NCI-H446 (cell line): ENCODE results near the gene MYH11.
A peak's percentile ranks its signal among the peaks of the same experiment; 100 is the strongest.

Experiments
- DNase-seq, 2 experiments: peaks; one replicate each; lab custom pipeline; 2025; lab: John Stamatoyannopoulos, UW

MYH11 gene

DNA sequence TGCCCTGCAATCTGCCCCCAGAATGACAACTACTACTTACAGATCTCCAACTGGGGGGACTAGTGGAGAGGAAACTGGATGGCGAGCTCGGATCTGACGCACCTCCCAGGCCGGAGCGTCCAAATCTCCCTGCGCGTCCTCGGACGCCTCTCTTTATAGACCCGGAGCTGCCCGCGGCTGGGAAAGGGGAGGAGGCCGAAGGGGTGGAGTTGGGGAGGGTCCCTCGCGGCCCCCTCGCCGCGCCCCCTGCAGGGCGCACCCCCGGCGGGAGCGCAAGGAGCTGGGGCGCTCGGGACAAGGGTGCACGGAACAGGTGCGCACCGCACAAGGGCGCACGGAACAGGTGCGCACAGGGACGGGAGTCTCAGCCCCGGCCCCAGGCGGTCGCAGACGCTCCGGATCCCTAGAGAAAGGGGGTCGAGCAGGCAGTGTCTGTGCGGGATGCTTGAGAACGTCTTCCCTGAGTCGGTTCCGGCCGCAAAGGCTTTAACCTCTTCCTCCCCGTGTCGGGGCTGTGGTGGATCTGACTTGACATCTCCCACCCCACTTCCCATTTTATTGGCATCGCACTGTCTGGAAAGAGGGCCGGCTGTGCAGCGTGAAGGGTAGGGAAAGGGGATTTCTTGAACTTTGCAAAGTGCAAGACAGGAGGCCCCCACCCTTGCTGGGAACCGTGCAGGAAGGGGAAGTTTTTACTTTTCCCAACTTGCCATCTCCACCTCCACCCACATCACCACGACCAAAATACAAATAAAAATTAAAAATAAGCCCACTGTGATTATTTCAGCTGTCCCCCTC is at the start of gene MYH11:
Gene MYH11, minus strand, starts transcription at position 128 of the 798 bp plus-strand sequence. CDS start 18,776 bp downstream, outside the sequence.
- DNase-seq: no peak

DNA sequence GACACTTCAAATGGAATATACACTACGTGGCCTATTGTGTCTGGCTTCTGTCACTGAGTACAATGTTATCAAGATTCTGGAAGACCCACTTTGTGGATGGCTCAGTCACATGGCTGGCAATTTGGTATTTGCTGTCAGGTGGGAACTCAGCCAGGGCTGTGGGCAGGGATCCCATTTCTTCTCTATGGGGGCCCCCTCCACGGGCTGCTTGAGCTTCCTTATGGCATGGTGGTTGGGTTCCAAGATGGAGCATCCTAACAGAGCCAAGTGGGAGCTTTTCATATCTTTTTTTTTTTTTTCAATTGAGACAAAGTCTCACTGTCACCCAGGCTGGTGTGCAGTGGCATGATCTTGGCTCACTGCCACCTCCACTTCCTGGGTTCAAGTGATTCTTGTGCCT is 49.6 kb upstream of the MYH11 start:
- DNase-seq: no peak

GRCh38 chr16:15903960-15904359 is 47.1 kb upstream of the MYH11 start:
- DNase-seq: no peak

DNA sequence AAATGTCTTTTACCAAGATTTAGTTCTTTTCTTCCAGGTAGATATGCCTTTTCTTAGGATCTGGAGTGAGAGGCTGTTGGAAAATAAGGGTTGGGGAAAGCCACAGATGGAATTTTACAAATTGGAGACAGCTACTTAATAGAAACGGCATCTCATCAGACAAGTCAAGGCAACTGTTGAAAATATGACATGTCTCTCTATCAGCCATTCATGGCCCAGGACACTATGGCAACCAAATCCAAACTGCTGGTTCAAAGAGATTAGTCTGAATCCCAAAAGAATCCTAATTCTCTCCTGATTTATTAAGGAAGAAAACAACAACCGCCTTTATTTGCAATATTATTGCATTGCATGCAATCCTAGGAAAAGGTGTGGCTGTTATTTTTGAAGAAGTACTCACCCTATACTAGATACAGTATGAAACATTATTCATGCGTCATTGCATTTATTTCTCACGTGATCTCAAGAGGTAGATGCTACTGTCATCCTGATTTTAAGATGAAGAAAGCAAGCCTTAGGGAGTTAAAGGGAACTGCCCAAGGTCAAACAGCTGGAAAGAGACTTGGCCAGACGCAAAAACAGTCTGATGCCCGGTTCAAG is 44.2 kb upstream of the MYH11 start:
- no peak for DNase-seq

GRCh38 chr16:15900357-15900756 is 43.5 kb upstream of the MYH11 start:
- no peak for DNase-seq

DNA sequence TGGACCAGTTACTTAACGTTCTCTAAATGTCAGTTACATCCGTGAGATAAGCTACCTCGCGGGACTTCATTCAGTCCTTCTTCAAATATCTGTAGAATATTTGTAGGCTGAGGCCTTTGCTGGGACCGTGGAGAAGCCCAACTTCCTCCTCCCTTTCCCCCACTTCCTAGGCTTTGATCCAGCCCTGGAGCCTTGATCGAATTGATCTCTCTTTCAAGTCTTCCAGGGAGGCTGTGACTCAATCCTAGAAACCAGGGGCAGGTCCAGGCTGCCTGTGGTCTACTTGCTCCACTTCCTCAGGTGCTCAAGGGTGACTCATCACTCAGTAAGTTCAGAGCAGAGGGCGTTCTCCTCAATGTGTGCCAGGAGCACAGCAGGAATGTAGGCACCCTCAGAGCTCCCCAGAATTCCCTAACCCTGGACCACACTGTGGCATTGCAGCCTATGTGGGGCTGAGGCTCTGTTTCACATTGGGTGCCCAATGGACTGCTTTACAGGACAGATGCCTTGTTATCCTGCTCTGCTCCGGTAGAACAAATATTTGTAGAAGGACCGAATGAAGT is 42.8 kb upstream of the MYH11 start:
- DNase-seq: no peak

DNA sequence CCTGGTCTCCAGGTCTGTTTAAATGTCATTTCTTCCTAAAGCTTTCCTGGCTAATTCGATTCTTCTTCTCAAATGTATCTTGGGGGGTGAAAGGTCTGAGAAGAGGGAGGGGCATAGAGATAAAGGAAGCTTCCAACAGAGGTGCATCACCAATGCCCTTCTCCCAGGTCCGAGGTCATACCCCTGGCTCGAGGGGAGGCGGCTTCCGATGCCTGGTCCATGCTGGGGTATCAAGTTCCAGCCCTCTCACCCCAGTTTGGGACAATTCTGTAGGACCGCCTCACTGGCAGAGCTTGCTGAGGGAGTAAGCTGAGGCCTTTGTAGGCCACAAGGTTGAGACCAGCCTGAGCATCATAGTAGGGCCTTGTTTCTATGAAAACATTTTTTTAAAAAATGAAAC is 41.8 kb upstream of the MYH11 start:
- no peak for DNase-seq

DNA sequence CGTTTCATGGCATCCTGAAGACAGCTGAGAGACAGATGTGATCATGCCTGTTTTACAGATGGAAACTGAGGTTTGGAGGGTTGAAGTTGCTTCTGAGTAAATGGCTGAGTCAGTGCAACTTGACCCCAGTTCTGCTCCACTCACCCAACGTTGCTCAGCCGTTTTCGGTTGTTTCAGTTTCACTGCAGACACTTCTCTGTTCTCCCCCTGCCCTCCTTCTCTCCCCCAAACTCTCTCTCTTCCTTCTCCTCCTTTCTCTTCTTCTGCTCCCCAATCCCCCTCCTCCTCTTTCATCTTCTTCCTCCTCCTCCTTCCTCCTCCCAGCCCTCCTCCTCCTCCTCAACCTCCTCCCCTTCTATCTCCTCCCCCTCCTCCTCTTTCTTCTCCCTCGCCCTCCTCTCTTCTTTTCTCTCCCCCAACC is 41.0 kb upstream of the MYH11 start:
- no peak for DNase-seq

DNA sequence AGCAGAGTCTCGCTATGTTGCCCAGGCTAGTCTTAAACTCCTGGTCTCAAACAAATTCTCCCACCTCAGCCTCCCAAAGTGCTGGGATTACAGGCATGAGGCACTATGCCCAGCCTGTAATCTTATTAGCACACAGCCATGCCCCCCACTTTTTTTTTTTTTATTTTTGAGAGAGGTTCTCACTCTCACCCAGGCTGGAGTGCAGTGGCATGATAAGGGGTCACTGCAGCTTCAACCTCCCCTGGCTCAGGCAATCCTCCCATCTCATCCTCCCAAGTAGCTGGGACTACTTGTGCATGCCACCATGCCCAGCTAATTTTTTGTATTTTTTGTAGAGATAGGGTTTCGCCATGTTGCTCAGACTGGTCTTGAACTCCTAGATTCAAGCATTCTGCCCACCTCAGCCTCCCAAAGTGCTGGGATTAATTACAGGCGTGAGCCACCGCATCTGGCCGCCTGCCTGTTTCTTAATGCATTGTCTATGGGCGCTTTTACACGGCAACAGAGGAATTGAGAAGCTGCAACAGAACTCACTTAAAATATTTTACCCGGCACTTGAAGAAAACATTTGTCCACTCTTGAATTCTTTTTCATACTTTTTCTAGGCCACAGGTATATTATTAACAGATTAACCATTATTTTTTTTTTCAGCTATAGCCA is 40.4 kb upstream of the MYH11 start:
- no peak for DNase-seq

- DNase-seq: no peak
Observed at GRCh38 chr16:15894571-15895374, 37.9 kb upstream of the MYH11 start.

- DNase-seq: no peak
Observed at GRCh38 chr16:15891508-15891907, 34.7 kb upstream of the MYH11 start.

DNA sequence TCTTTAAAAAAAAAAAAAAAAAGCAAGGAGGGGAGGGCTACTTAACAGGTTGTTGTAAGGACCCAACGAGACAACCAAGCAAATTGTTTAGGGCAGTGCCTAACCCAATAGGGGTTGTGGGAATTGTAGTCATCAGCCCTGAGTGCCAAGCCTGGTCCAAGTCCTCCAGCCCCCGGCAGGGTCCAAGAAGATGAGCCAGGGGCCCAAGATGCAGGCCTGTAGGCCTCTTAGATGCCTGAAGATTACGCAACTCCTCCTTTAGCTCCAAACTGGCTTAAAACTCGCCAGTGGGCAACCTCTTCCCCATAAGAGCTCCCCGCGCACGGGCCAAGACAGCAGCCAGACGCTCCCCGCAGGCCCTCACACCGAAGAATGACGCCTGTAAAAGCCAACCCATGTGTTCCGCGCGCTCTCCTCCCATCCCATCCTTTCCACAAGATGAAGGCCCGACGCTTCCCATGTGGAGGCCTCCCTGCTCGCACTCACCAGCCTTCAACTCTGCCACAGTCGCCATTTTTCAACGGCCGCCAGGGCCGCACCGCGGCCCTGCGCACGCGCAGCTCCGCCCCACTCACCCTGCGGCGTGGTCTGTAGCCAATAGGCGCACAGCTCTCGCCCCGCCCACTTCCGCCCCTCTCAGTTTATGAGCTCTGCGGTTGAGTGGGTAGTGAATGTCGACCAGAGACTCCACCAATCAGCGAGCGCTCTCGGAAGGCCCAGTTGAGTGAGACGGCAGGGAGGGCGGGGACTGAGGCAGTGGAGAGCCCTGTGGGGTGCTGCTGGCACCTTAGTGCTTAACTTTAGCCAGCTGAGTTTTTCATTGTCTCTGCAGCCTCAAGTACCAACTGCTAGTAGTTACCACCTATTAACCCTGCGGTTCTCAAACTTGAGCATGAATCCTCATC is 31.5 kb upstream of the MYH11 start, which contains the start of gene CEP20:
Gene CEP20, minus strand, starts transcription at position 532 of the 905 bp plus-strand sequence. Its CDS starts 18 bp downstream, at position 514.
- DNase-seq: peak; percentile 97 to 98

GRCh38 chr16:15887283-15887682 is 30.5 kb upstream of the MYH11 start:
- no peak for DNase-seq

DNA sequence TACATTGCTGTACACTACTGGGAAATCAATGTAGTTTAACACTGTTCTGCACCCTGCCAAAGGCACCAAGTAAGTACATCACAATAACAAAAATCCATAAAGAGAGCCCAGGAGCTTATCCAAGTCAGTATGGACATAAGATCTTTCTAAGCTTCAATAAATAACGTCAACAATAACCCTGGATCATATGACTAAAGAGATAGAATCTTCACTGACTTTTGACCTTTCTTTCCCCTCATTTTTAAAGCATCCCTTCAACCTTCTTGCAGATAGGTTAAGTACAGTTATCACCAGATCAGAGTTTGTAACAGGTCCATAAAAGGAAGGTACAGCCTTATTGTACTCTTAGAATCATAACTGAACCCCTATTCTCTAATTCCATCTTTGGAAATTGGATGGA is 29.2 kb upstream of the MYH11 start:
- DNase-seq: no peak

DNA sequence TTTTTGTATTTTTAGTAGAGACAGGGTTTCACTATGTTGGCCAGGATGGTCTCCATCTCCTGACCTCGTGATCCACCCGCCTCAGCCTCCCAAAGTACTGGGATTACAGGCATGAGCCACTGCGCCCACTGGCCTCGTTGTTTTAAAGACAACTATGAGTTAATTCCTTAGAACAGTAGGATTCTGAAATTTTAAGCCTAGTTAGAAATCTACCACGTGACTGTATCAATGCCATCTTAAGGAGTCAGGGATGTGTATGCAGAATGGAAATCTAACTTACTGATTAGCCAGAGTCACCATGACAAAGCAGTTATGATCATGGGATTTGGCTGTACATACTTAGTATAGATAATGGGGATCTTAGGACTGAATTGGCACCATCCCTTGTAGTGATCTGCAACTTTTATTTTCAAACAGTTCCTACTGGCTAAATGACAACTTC is 28.8 kb upstream of the MYH11 start:
- DNase-seq: no peak

- no peak for DNase-seq
Observed at GRCh38 chr16:15882563-15882962, 25.7 kb upstream of the MYH11 start.

GRCh38 chr16:15881794-15882379 is 25.1 kb upstream of the MYH11 start:
- no peak for DNase-seq

DNA sequence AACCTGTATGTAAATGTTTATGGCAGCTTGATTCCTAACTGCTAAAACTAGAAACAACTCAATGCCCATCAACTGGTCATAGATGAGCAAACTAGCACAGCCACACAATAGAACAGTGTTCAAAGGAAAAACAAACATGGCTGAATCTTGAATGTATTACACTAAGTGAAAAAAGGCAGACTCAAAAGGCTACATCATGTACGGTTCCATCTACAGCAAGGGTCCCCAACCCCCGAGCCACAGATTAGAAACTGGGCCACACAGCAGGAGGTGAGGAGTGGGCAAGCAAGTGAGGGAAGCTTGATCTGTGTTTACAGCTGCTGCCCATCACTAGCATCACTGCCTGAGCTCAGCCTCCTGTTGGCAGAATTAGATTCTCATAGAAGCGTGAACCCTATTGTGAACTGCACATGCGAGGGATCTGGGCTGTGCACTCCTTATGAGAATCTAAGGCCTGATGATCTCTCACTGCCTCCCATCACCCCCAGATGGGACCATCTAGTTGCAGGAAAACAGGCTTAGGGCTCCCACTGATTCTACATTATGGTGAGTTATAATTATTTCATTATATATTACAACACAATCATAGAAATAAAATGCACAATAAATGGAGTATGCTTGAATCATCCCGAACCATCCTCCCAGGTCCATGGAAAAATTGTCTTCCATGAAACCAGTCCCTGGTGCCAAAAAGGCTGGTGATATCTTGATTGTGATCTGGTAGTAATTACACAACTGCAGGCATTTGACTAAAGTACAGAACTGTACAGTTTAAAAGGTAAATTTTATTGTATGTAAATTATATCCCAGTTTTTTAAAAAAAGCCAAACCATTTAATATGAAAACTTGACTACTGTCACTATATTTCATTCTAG is 23.8 kb upstream of the MYH11 start:
- no peak for DNase-seq

- DNase-seq: no peak
Observed at GRCh38 chr16:15879255-15879811, 22.5 kb upstream of the MYH11 start.
